Natural killer cell treated with Interleukin-12 subunit alpha and Interleukin-12 subunit beta and Interleukin-15 and Interleukin-18, amount 100 ng/mL, for 72 hours (primary cell): ENCODE measurements around the gene PRSS3. TPM values are rescaled to one million over a fixed set of nuclear protein-coding genes. Genes with fewer than 3 reads are reported as not detected.
"Not testable (repeated sequence)": the region's sequence is repeated elsewhere in the genome, so short reads cannot be mapped to it uniquely, and the experiment has no call there.

ENCODE experiments used
- ATAC-seq, 2 donors: fragments of 150-1000 bp; cut with Tn5 transposase in 1 of 2; sonication (Bioruptor Pico), chemical (Tn5 transposase) in 1 of 2; 2 replicates each; pipeline ENCODE4 v1.10.0; 2021
- DNase-seq: peaks from one replicate; pipeline ENCODE4 v3.0.0; 2022; ENCODE audit warnings: low spot score
- H3K27ac Mint-ChIP-seq, 2 donors: 1 replicate in 1 of 2; 2 replicates in 1 of 2; pipeline ENCODE4 v1.8.0; 2022; ENCODE audit warnings: mixed read lengths in 2 of 2, mild to moderate bottlenecking in 1 of 2, moderate library complexity in 1 of 2
- H3K27me3 Mint-ChIP-seq, 2 donors: 1 replicate in 1 of 2; 2 replicates in 1 of 2; pipeline ENCODE4 v1.8.0; 2022; ENCODE audit warnings: mixed read lengths in 2 of 2
- H3K36me3 Mint-ChIP-seq: one replicate; pipeline ENCODE4 v1.8.0; 2022; ENCODE audit warnings: mixed read lengths
- H3K4me1 Mint-ChIP-seq, 2 donors: 1 replicate in 1 of 2; 2 replicates in 1 of 2; pipeline ENCODE4 v1.8.0; 2022; ENCODE audit warnings: low read depth in 2 of 2, mixed read lengths in 2 of 2, mild to moderate bottlenecking in 1 of 2
- H3K4me3 Mint-ChIP-seq: one replicate; pipeline ENCODE4 v1.8.0; 2022; ENCODE audit warnings: mixed read lengths
- H3K9me3 Mint-ChIP-seq: 2 replicates; pipeline ENCODE4 v1.8.0; 2022; ENCODE audit warnings: mixed read lengths
- total RNA-seq, 2 donors: library from RNA; stranded (reverse); gene quantifications; one replicate each; pipeline ENCODE4 v1.2.3, GENCODE V29; 2022

Gene PRSS3
- total RNA-seq, 2 donors from 2014 or later: 1.3 TPM; not detected in 1

- H3K4me1 Mint-ChIP-seq: peaks cover 47 to 54% of the 10 kb centered on the region in 2 donors
- H3K36me3 Mint-ChIP-seq: peaks cover 7% of the 10 kb centered on the region
- H3K4me3 Mint-ChIP-seq: peak within 1 kb of the TSS; percentile 87
- H3K9me3 Mint-ChIP-seq: no peaks in the 10 kb centered on the region
- no peaks in the 10 kb centered on the region for H3K27me3 Mint-ChIP-seq
- peak within 1 kb of the TSS; percentile 88 to 92 for H3K27ac Mint-ChIP-seq
- DNase-seq: peak; percentile 93
- peak; percentile 87 to 91 for ATAC-seq
Measured at GRCh38 chr9:33816327-33817252, 21.2 kb downstream of the PRSS3 start, which contains the start of gene UBE2R2. TSS of gene UBE2R2 (plus strand) at chr9:33817160. CDS start at chr9:33817758, 598 bp downstream.

DNA sequence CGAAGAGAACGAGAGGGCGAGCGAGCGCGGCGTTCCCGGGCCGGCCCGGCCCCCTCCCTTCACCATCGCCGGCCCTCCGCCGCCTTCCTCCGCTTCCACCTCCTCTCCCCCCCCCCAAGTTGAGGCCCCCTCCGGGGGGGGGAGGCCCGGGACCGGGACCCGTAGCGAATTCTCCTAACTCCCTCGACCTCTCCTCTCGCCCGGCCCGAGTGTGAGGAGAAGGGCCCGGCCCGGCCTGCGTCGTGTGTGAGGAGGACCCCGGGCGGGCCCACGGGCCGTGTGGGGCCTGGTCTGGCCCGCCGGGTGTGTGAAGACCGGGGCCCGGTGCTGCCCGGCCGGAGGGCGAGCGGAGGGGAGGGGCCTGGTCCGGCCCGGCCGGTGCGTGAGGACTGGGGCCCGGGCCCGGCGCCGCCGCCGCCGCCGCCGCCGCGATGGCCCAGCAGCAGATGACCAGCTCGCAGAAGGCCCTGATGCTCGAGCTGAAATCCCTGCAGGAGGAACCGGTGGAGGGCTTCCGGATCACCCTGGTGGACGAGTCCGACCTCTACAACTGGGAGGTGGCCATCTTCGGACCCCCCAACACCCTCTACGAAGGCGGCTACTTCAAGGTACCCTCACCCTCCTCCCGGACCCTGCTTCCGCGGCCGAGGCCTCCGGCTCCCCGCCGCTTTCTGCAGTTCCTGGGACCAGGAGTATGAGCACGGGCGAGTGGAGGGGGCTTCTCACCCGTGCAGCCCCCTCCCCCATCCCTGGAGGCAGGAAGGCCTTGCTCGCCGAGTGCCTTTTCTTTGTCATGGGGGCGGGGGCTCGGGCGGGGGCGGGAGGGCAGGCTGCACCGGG lies 22.2 kb downstream of the PRSS3 start:
- Mint-ChIP-seq H3K9me3 (no peaks in the 10 kb centered on the region), H3K27ac (peak overlapping the region; percentile 88 to 92), H3K36me3 (peaks cover 7% of the 10 kb centered on the region), H3K4me3 (peak overlapping the region; percentile 87), H3K27me3 (no peaks in the 10 kb centered on the region), H3K4me1 (peaks cover 47 to 54% of the 10 kb centered on the region in 2 donors)
- DNase-seq (peak; percentile 72), ATAC-seq (peak; percentile 41 to 53)

DNA sequence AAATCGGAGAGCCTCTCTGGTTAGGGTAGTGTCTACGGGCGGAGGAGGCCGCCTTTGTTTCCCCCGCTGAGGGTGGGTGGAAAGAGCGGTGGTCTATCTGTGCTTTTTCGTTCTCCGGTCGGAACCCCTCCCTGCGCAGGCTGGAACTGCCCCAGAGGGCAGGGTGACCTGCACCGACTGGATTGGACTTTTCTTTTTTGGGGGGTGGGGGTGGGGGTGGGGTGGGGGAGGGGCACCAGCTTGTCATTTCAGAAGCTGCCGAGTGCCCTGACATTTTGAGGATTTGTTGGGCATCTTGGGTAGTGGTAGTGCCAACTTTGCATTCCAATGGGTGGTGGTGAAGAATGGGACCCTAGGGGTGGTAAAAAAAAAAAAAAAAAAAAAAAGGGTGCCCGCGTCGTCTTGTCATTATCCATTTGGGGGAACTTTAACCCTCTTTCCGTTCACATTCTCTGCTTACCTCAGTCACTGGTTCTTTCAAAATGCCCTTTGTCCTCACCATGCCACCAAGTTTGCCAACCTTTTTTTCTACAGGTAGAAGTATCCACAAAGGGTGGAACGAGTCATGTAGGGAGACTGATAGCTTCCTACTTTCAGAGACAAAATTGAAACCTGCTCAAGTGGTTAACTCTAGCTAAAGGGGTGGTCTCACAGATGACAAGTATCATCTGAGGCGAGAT lies 22.9 kb downstream of the PRSS3 start:
- peaks cover 47 to 54% of the 10 kb centered on the region in 2 donors for H3K4me1 Mint-ChIP-seq
- no peaks in the 10 kb centered on the region for H3K9me3 Mint-ChIP-seq
- H3K36me3 Mint-ChIP-seq: peaks cover 7% of the 10 kb centered on the region
- DNase-seq (no peak), ATAC-seq (peak; percentile 2 to 17)
- H3K27me3 Mint-ChIP-seq: no peaks in the 10 kb centered on the region
- peak overlapping the region; percentile 83 for H3K4me3 Mint-ChIP-seq
- H3K27ac Mint-ChIP-seq: peak overlapping the region; percentile 69 to 92

DNA sequence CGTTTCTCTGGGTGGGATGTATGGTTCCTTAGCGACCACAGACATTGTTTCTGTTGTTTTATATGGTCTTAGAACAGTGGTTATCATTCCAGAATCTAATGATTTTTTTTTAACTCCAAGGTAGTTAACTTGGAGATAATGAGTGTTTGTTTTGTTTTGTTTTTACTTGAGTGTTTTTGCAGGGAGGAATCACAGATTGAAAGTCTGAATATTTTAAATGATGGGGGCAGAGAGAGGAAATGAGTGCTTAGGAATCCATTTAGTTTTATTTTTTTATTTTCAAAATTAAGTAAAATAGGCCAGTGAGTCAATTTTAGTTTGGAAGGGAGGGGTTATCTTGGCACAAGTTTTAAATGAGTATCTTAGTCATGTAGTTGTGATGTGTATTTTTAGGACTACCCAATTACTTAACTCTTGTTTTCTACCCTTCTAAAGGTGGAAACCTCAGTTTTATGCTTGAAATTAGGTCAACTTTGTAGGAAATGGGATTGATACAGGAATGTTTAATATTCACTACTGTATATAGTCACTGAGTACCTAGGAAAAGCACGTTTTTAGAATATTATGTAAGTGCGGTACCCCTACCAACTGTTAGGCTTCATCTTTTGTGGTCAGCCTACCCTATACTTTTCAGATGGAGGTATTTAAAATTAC lies 23.6 kb downstream of the PRSS3 start:
- ATAC-seq (no peak), DNase-seq (no peak)
- Mint-ChIP-seq H3K27ac (peak overlapping the region; percentile 69 to 92), H3K4me1 (peaks cover 44 to 49% of the 10 kb centered on the region in 2 donors), H3K9me3 (no peaks in the 10 kb centered on the region), H3K4me3 (peak overlapping the region; percentile 83), H3K36me3 (peaks cover 7% of the 10 kb centered on the region), H3K27me3 (no peaks in the 10 kb centered on the region)

GRCh38 chr9:33820231-33820745 lies 24.9 kb downstream of the PRSS3 start:
- Mint-ChIP-seq H3K4me3 (peak overlapping the region; percentile 83), H3K4me1 (peaks cover 33 to 36% of the 10 kb centered on the region in 2 donors), H3K27ac (peak overlapping the region; percentile 50 to 92)

DNA sequence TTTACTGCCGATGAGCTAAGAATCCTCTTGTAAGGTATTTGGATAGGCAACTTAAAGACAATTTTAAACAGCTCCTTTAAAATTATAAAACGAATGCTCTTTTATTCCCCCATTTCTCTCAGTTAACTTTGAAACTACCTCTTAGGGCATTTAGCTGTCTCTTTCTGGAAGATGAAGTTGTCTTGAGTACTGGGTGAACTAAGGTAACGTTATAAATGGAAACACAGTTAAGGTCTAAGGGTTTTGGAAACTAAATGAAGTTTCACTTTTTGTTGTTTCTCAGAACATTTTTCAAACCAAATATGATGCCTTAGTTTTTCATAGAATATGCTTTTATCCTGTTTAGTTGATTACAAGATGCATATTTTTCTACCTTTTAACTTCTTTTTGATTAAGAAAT lies 28.4 kb downstream of the PRSS3 start:
- no peak overlapping the region for H3K27ac Mint-ChIP-seq
- ATAC-seq (no peak), DNase-seq (no peak)
- H3K9me3 Mint-ChIP-seq: no peaks in the 10 kb centered on the region
- peaks cover under 1% of the 10 kb centered on the region for H3K36me3 Mint-ChIP-seq
- H3K4me3 Mint-ChIP-seq: no peak overlapping the region
- peaks cover 17 to 18% of the 10 kb centered on the region in 2 donors for H3K4me1 Mint-ChIP-seq
- H3K27me3 Mint-ChIP-seq: no peaks in the 10 kb centered on the region

More at GRCh38 chr9:33820231-33820745, 24.9 kb downstream of the PRSS3 start:
- no peaks in the 10 kb centered on the region for H3K27me3 Mint-ChIP-seq
- ATAC-seq (no peak), DNase-seq (no peak)
- H3K36me3 Mint-ChIP-seq: peaks cover 7% of the 10 kb centered on the region
- H3K9me3 Mint-ChIP-seq: no peaks in the 10 kb centered on the region

GRCh38 chr9:33827285-33827684 lies 31.9 kb downstream of the PRSS3 start:
- not testable (repeated sequence) for H3K27me3 Mint-ChIP-seq, H3K4me3 Mint-ChIP-seq, H3K27ac Mint-ChIP-seq, DNase-seq, ATAC-seq, H3K4me1 Mint-ChIP-seq, H3K36me3 Mint-ChIP-seq, H3K9me3 Mint-ChIP-seq

GRCh38 chr9:33829641-33830230 lies 34.4 kb downstream of the PRSS3 start:
- H3K27ac Mint-ChIP-seq, H3K36me3 Mint-ChIP-seq, H3K27me3 Mint-ChIP-seq, ATAC-seq, H3K4me3 Mint-ChIP-seq, H3K4me1 Mint-ChIP-seq, H3K9me3 Mint-ChIP-seq, DNase-seq: not testable (repeated sequence)

- ATAC-seq (peak in 1 of 2 donors; percentile 26), DNase-seq (no peak)
- no peaks in the 10 kb centered on the region for H3K27me3 Mint-ChIP-seq
- H3K4me1 Mint-ChIP-seq: peaks cover 44 to 53% of the 10 kb centered on the region in 2 donors
- no peaks in the 10 kb centered on the region for H3K36me3 Mint-ChIP-seq
- no peaks in the 10 kb centered on the region for H3K9me3 Mint-ChIP-seq
- peak overlapping the region; percentile 85 to 98 for H3K27ac Mint-ChIP-seq
- peak overlapping the region; percentile 86 for H3K4me3 Mint-ChIP-seq
Measured at GRCh38 chr9:33835625-33836260, 40.4 kb downstream of the PRSS3 start.

DNA sequence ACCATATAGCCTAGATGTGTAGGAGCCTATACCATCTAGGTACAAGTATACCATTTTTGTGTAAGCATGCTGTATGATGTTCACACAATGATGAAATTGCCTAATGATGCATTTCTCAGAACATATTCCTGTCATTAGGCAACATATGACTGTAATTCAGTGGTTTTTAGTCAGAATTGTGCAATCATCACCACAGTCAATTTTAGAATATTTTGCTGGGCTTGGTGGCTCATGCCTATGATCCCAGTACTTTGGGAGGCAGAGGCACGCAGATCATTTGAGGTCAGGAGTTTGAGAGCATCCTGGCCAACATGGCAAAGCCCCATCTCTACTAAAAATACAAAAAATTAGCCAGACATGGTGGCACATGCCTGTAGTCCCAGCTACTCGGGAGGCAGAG lies 40.9 kb downstream of the PRSS3 start:
- not testable (repeated sequence) for H3K36me3 Mint-ChIP-seq, H3K27me3 Mint-ChIP-seq, H3K9me3 Mint-ChIP-seq
- ATAC-seq (peak; percentile 95 to 96), DNase-seq (peak; percentile 63)
- Mint-ChIP-seq H3K27ac (peak overlapping the region; percentile 85 to 98), H3K4me1 (peaks cover 45 to 54% of the 10 kb centered on the region in 2 donors), H3K4me3 (peak overlapping the region; percentile 86)

GRCh38 chr9:33837138-33837537 lies 41.8 kb downstream of the PRSS3 start:
- ATAC-seq (no peak), DNase-seq (no peak)
- H3K4me1 Mint-ChIP-seq: peaks cover 51 to 63% of the 10 kb centered on the region in 2 donors
- no peaks in the 10 kb centered on the region for H3K27me3 Mint-ChIP-seq
- peak overlapping the region; percentile 86 for H3K4me3 Mint-ChIP-seq
- no peaks in the 10 kb centered on the region for H3K36me3 Mint-ChIP-seq
- H3K9me3 Mint-ChIP-seq: no peaks in the 10 kb centered on the region
- peak overlapping the region; percentile 85 to 98 for H3K27ac Mint-ChIP-seq

- no peaks in the 10 kb centered on the region for H3K27me3 Mint-ChIP-seq
- H3K4me3 Mint-ChIP-seq: peak overlapping the region; percentile 7
- no peak for DNase-seq
- H3K9me3 Mint-ChIP-seq: no peaks in the 10 kb centered on the region
- ATAC-seq: no peak
- H3K36me3 Mint-ChIP-seq: no peaks in the 10 kb centered on the region
- peak overlapping the region; percentile 68 to 98 for H3K27ac Mint-ChIP-seq
- H3K4me1 Mint-ChIP-seq: peaks cover 54 to 56% of the 10 kb centered on the region in 2 donors
Measured at GRCh38 chr9:33840381-33840780, 45.0 kb downstream of the PRSS3 start.
